Measurements from ENCODE around the gene PODXL.

The PODXL gene

GRCh38 chr7:131529617-131530016 lies 26.8 kb downstream of the PODXL start:
- H3K27me3 ChIP-seq (replicated peaks; ENCODE audit: control insufficient read depth, insufficient read depth, low read length, poor library complexity, severe bottlenecking) = no peaks in the 10 kb centered on the region
- no peaks in the 10 kb centered on the region for H3K36me3 ChIP-seq (ENCODE audit: control insufficient read depth, insufficient read depth, low read length)
- H3K27ac ChIP-seq (ENCODE audit: insufficient read depth, low read length, poor library complexity, severe bottlenecking) = no peak overlapping the region
- H3K4me1 ChIP-seq (ENCODE audit: control insufficient read depth, insufficient read depth, low read length, poor library complexity, severe bottlenecking) = no peaks in the 10 kb centered on the region
- H3K9me3 ChIP-seq (ENCODE audit: control insufficient read depth, low read length) = no peaks in the 10 kb centered on the region
- no peak for DNase-seq
- no peak overlapping the region for H3K4me3 ChIP-seq (ENCODE audit: insufficient read depth, low read depth, low read length, poor library complexity, severe bottlenecking)

DNA sequence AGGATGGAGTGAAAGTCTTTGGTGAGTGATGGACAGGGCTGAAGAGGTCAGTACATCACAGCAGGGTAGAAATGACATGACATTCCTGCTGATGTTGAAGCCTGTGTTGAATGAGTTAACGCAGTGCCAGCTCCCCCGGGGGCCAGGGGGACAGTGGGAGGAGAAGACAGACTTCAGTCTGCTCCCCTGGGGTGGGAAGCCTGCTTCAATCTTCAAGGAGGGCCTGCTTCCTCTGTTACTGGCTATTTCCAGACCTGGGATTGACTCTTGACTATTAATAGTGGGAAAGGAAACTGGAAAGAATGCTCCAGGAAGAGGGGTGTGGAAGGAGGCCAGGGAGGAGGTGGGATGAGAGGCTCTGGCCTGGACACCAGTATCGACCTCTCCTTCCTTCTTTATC lies 27.2 kb downstream of the PODXL start:
- Histone ChIP-seq H3K27ac (ENCODE audit: insufficient read depth, low read length, poor library complexity, severe bottlenecking) (no peak overlapping the region), H3K4me1 (ENCODE audit: control insufficient read depth, insufficient read depth, low read length, poor library complexity, severe bottlenecking) (no peaks in the 10 kb centered on the region), H3K4me3 (ENCODE audit: insufficient read depth, low read depth, low read length, poor library complexity, severe bottlenecking) (no peak overlapping the region), H3K9me3 (ENCODE audit: control insufficient read depth, low read length) (no peaks in the 10 kb centered on the region), H3K27me3 (replicated peaks; ENCODE audit: control insufficient read depth, insufficient read depth, low read length, poor library complexity, severe bottlenecking) (no peaks in the 10 kb centered on the region), H3K36me3 (ENCODE audit: control insufficient read depth, insufficient read depth, low read length) (no peaks in the 10 kb centered on the region)
- DNase-seq = no peak

- Histone ChIP-seq H3K4me3 (ENCODE audit: insufficient read depth, low read depth, low read length, poor library complexity, severe bottlenecking) (no peak overlapping the region), H3K27me3 (replicated peaks; ENCODE audit: control insufficient read depth, insufficient read depth, low read length, poor library complexity, severe bottlenecking) (no peaks in the 10 kb centered on the region), H3K36me3 (ENCODE audit: control insufficient read depth, insufficient read depth, low read length) (no peaks in the 10 kb centered on the region), H3K9me3 (ENCODE audit: control insufficient read depth, low read length) (no peaks in the 10 kb centered on the region), H3K4me1 (ENCODE audit: control insufficient read depth, insufficient read depth, low read length, poor library complexity, severe bottlenecking) (no peaks in the 10 kb centered on the region), H3K27ac (ENCODE audit: insufficient read depth, low read length, poor library complexity, severe bottlenecking) (no peak overlapping the region)
- no peak for DNase-seq
These were observed 29.0 kb downstream of the PODXL start for GRCh38 chr7:131527456-131527855.

- no peaks in the 10 kb centered on the region for H3K36me3 ChIP-seq (ENCODE audit: control insufficient read depth, insufficient read depth, low read length)
- no peaks in the 10 kb centered on the region for H3K27me3 ChIP-seq (replicated peaks; ENCODE audit: control insufficient read depth, insufficient read depth, low read length, poor library complexity, severe bottlenecking)
- no peaks in the 10 kb centered on the region for H3K9me3 ChIP-seq (ENCODE audit: control insufficient read depth, low read length)
- DNase-seq = no peak
- no peaks in the 10 kb centered on the region for H3K4me1 ChIP-seq (ENCODE audit: control insufficient read depth, insufficient read depth, low read length, poor library complexity, severe bottlenecking)
- no peak overlapping the region for H3K27ac ChIP-seq (ENCODE audit: insufficient read depth, low read length, poor library complexity, severe bottlenecking)
- H3K4me3 ChIP-seq (ENCODE audit: insufficient read depth, low read depth, low read length, poor library complexity, severe bottlenecking) = no peak overlapping the region
These were observed 30.6 kb downstream of the PODXL start for GRCh38 chr7:131525820-131526219.

GRCh38 chr7:131524703-131525102 lies 31.7 kb downstream of the PODXL start:
- Histone ChIP-seq H3K4me3 (ENCODE audit: insufficient read depth, low read depth, low read length, poor library complexity, severe bottlenecking) (no peak overlapping the region), H3K9me3 (ENCODE audit: control insufficient read depth, low read length) (no peaks in the 10 kb centered on the region), H3K4me1 (ENCODE audit: control insufficient read depth, insufficient read depth, low read length, poor library complexity, severe bottlenecking) (no peaks in the 10 kb centered on the region), H3K36me3 (ENCODE audit: control insufficient read depth, insufficient read depth, low read length) (no peaks in the 10 kb centered on the region), H3K27me3 (replicated peaks; ENCODE audit: control insufficient read depth, insufficient read depth, low read length, poor library complexity, severe bottlenecking) (no peaks in the 10 kb centered on the region), H3K27ac (ENCODE audit: insufficient read depth, low read length, poor library complexity, severe bottlenecking) (no peak overlapping the region)
- no peak for DNase-seq

DNA sequence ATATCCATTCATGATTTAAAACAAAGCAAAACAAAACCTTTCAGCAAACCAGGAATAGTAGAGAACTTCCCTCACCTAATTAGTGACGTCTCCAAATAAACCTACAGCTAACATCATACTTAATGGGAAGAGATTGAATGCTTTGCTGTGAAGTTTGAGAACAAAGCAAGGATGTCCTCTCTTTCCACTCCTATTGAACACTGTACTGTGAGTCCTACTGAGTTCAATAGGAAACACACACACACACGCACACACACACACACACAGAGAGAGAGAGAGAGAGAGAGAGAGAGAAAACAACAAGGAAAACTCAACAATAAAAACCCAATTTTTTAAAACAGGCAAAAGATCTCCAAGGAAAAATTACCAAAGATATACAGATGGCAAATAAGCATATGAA lies 32.3 kb downstream of the PODXL start:
- Histone ChIP-seq H3K9me3 (ENCODE audit: control insufficient read depth, low read length) (no peaks in the 10 kb centered on the region), H3K27ac (ENCODE audit: insufficient read depth, low read length, poor library complexity, severe bottlenecking) (no peak overlapping the region), H3K4me1 (ENCODE audit: control insufficient read depth, insufficient read depth, low read length, poor library complexity, severe bottlenecking) (no peaks in the 10 kb centered on the region), H3K27me3 (replicated peaks; ENCODE audit: control insufficient read depth, insufficient read depth, low read length, poor library complexity, severe bottlenecking) (no peaks in the 10 kb centered on the region), H3K36me3 (ENCODE audit: control insufficient read depth, insufficient read depth, low read length) (no peaks in the 10 kb centered on the region), H3K4me3 (ENCODE audit: insufficient read depth, low read depth, low read length, poor library complexity, severe bottlenecking) (no peak overlapping the region)
- DNase-seq = no peak

- no peak overlapping the region for H3K27ac ChIP-seq (ENCODE audit: insufficient read depth, low read length, poor library complexity, severe bottlenecking)
- H3K27me3 ChIP-seq (replicated peaks; ENCODE audit: control insufficient read depth, insufficient read depth, low read length, poor library complexity, severe bottlenecking) = no peaks in the 10 kb centered on the region
- no peaks in the 10 kb centered on the region for H3K9me3 ChIP-seq (ENCODE audit: control insufficient read depth, low read length)
- H3K4me1 ChIP-seq (ENCODE audit: control insufficient read depth, insufficient read depth, low read length, poor library complexity, severe bottlenecking) = no peaks in the 10 kb centered on the region
- H3K4me3 ChIP-seq (ENCODE audit: insufficient read depth, low read depth, low read length, poor library complexity, severe bottlenecking) = no peak overlapping the region
- DNase-seq = no peak
- no peaks in the 10 kb centered on the region for H3K36me3 ChIP-seq (ENCODE audit: control insufficient read depth, insufficient read depth, low read length)
These were observed 34.0 kb downstream of the PODXL start for GRCh38 chr7:131522325-131522930.

- Histone ChIP-seq H3K27ac (ENCODE audit: insufficient read depth, low read length, poor library complexity, severe bottlenecking) (no peak overlapping the region), H3K4me3 (ENCODE audit: insufficient read depth, low read depth, low read length, poor library complexity, severe bottlenecking) (no peak overlapping the region)
- DNase-seq = no peak
These were observed 34.7 kb downstream of the PODXL start for GRCh38 chr7:131521651-131522163.

GRCh38 chr7:131518626-131519025 lies 37.8 kb downstream of the PODXL start:
- Histone ChIP-seq H3K36me3 (ENCODE audit: control insufficient read depth, insufficient read depth, low read length) (no peaks in the 10 kb centered on the region), H3K27ac (ENCODE audit: insufficient read depth, low read length, poor library complexity, severe bottlenecking) (no peak overlapping the region), H3K4me1 (ENCODE audit: control insufficient read depth, insufficient read depth, low read length, poor library complexity, severe bottlenecking) (no peaks in the 10 kb centered on the region), H3K27me3 (replicated peaks; ENCODE audit: control insufficient read depth, insufficient read depth, low read length, poor library complexity, severe bottlenecking) (no peaks in the 10 kb centered on the region), H3K4me3 (ENCODE audit: insufficient read depth, low read depth, low read length, poor library complexity, severe bottlenecking) (no peak overlapping the region), H3K9me3 (ENCODE audit: control insufficient read depth, low read length) (no peaks in the 10 kb centered on the region)
- no peak for DNase-seq

More at GRCh38 chr7:131521651-131522163, 34.7 kb downstream of the PODXL start:
- Histone ChIP-seq H3K36me3 (ENCODE audit: control insufficient read depth, insufficient read depth, low read length) (no peaks in the 10 kb centered on the region), H3K27me3 (replicated peaks; ENCODE audit: control insufficient read depth, insufficient read depth, low read length, poor library complexity, severe bottlenecking) (no peaks in the 10 kb centered on the region), H3K4me1 (ENCODE audit: control insufficient read depth, insufficient read depth, low read length, poor library complexity, severe bottlenecking) (no peaks in the 10 kb centered on the region), H3K9me3 (ENCODE audit: control insufficient read depth, low read length) (no peaks in the 10 kb centered on the region)

GRCh38 chr7:131517218-131517923 lies 39.1 kb downstream of the PODXL start:
- Histone ChIP-seq H3K9me3 (ENCODE audit: control insufficient read depth, low read length) (no peaks in the 10 kb centered on the region), H3K27me3 (replicated peaks; ENCODE audit: control insufficient read depth, insufficient read depth, low read length, poor library complexity, severe bottlenecking) (no peaks in the 10 kb centered on the region), H3K4me3 (ENCODE audit: insufficient read depth, low read depth, low read length, poor library complexity, severe bottlenecking) (no peak overlapping the region), H3K4me1 (ENCODE audit: control insufficient read depth, insufficient read depth, low read length, poor library complexity, severe bottlenecking) (peaks cover 4% of the 10 kb centered on the region), H3K36me3 (ENCODE audit: control insufficient read depth, insufficient read depth, low read length) (no peaks in the 10 kb centered on the region), H3K27ac (ENCODE audit: insufficient read depth, low read length, poor library complexity, severe bottlenecking) (no peak overlapping the region)
- DNase-seq = no peak

Data from effector memory CD4-positive, alpha-beta T cell (primary cell).